HG03108 (cell line): ENCODE measurements around the gene PARP8.
"Not testable (repeated sequence)": the region's sequence is repeated elsewhere in the genome, so short reads cannot be mapped to it uniquely, and the experiment has no call there.

Source experiments
- ATAC-seq: cut with Tn5 transposase; IDR thresholded peaks from one replicate; pipeline ENCODE4 v1.9.1; 2021; ENCODE audit warnings: moderate library complexity; ENCODE audit not compliant: unreplicated experiment

The PARP8 gene

DNA sequence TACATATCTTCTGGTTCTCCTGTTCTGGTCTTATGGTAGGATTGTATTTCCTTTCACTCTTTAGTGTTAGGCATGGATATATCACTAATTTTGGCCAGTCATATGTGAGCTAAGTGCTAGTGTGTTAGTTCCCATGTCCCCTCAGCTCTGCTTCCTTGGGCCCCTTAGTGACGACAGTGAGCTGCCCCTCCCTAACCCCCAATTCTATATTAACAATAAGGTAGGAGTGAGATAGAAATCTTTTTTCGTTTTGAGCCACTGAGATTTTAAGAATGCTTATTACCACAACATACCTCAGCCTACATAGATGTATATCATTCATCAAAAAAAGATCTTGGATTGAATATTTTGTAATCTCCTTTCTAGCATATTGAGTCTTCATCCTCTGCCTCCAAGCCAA is 100.5 kb downstream of the PARP8 start:
- no peak for ATAC-seq

DNA sequence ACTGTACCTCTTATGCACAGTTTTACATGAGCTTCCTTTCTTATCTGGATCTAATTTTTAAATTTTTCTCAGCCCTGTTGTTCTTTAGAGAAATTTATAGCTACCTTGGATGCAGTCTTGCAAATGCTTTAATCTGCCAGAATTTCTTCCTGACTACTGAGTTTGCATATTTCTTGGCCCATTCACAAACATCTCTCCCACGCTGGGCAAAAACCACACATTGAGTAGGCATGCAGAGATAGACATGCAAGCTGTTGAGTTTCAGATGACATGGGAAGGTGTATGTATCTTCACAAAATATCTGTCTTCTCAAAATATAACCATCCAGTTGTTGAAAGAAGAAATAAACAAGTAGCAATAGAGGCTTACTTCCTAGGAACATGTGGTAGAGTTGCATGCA is 101.2 kb downstream of the PARP8 start:
- ATAC-seq: no peak

GRCh38 chr5:50768634-50769033 is 102.2 kb downstream of the PARP8 start:
- ATAC-seq: no peak

DNA sequence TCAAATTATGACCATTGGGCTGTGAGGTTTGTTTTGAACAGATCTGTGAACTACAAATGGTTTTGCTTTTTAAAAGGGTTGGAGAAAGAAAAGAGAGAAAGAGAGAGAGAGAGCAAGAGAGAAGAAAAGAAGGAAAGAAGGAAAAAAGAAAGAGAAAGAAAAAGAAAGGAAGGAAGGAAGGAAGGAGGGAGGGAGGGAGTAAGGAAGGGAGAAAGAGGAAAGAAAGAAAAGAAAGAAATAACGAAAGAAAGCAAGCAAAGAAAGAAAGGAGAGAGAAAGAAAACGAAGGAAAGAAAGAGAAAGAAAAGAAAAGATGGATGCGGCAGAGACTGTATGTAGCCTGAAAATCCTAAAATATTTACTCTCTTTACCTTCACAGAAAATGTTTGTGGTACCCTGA is 104.0 kb downstream of the PARP8 start:
- no peak for ATAC-seq

DNA sequence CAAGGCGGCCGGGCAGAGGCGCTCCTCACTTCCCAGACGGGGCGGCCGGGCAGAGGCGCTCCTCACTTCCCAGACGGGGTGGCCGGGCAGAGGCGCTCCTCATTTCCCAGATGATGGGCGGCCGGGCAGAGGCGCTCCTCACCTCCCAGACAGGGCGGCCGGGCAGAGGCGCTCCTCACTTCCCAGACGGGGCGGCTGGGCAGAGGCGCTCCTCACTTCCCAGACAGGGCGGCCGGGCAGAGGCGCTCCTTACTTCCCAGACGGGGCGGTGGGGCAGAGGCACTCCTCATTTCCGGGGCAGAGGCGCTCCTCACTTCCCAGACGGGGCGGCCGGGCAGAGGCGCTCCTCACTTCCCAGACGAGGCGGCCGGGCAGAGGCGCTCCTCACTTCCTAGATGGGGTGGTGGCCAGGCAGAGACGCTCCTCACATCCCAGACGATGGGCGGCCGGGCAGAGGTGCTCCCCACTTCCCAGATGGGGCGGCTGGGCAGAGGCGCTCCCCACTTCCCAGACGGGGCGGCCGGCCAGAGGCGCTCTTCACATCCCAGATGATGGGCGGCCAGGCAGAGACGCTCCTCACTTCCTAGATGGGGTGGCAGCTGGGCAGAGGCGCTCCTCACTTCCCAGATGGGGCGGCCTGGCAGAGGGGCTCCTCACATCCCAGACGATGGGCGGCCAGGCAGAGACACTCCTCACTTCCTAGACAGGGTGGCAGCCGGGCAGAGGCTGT is 108.2 kb downstream of the PARP8 start:
- ATAC-seq: not testable (repeated sequence)

DNA sequence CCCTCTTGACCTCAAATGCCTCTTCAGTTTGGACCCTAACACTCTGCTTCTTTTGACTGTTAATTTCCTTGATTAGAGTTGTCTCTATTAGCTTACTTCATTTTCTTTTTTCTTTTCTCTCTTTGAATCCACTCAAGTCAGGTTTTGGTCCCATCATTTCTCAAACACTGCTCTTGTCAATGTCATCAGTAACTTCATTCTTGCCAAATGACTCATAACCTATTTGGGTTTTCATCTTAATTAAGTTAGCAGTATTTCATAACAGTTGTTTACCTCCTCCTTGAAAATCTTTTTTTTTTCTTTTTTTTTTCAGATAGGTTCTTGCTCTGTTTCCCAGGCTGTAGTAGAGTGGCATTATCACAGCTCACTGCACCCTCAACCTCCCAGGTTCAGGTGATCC is 119.6 kb downstream of the PARP8 start:
- ATAC-seq: no peak

GRCh38 chr5:50791813-50792212 is 125.4 kb downstream of the PARP8 start:
- ATAC-seq: no peak

DNA sequence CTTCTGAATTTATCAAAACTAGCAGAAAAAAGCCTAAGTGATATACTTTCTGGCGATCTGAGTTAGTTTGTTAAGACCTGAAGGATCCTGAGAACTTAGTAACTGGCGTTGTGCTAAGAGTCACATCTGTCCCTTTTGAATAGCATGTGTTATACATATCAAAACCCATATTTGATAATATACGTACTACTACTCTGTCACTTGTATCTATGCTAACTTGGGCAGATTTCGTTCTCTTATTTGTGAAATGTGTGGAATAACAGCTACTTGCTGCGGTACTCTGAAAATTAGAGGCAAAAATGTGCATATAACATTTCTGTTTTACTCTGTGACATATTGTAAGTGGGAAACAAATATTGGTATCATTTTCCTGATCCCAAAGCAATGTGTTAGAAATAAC is 126.4 kb downstream of the PARP8 start:
- ATAC-seq: no peak

GRCh38 chr5:50794812-50795211 is 128.4 kb downstream of the PARP8 start:
- ATAC-seq: no peak

- no peak for ATAC-seq
Measured at GRCh38 chr5:50798002-50798401, 131.6 kb downstream of the PARP8 start.

- no peak for ATAC-seq
Measured at GRCh38 chr5:50799596-50799995, 133.2 kb downstream of the PARP8 start.

GRCh38 chr5:50800410-50800809 is 134.0 kb downstream of the PARP8 start:
- ATAC-seq: no peak

- ATAC-seq: no peak
Measured at GRCh38 chr5:50807661-50808060, 141.2 kb downstream of the PARP8 start.

GRCh38 chr5:50808406-50808805 is 142.0 kb downstream of the PARP8 start:
- ATAC-seq: no peak

- ATAC-seq: not testable (repeated sequence)
Measured at GRCh38 chr5:50811746-50812145, 145.3 kb downstream of the PARP8 start.

DNA sequence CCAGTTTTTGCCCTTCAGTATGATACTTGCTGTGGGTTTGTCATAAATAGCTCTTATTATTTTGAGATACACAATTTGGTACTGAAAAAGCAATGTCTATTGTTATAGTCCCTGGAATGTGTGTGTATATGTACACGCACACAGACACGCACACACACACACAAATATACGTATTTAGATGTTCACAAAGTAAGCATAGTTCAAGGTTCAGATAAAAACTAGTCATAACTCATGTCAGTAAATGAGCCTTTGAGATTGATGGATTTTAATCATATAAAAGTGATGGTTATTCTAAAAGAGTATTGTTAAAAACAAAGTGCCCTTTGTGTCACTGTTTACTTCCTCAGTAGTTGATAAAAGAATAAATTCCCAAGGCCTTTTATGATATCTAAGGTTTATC is 147.3 kb downstream of the PARP8 start:
- no peak for ATAC-seq

DNA sequence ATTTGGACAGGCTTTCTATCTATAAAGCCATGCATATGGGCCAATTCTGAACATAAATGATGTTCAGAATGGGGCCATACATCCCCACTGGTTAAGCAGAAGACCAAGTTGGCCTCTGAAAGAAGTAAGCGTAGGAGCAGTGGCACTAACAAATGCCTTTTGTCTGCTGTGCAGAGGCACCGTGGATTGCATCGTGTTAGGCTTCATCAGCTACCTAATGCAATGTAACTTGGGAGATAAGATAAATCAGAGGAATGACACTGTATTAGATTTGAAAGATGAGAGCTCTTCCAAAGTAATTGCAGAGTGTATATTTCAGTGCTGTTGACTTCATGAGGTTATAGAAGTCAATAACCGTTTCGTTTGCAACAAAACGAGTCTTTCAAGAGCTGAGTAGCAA is 148.1 kb downstream of the PARP8 start:
- no peak for ATAC-seq

GRCh38 chr5:50822046-50822445 is 155.6 kb downstream of the PARP8 start:
- ATAC-seq: no peak

DNA sequence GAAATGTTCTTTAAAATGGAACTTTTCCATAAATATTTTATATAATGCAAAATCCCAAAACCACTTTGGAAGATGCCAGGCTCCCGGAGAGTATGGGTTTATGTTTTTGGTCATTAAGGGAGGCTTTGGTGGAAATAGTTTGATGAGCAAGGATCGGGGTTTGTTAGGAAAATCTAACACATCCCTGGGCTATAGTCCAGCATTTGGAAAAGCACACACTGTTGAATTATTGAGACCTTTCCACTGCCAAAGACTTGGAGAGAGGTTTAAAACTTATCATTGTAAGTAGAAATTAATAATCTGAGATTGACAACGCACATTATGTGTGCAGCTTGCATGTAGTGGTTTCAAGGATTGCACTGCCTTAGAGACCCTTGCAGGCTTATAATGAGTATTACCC is 156.3 kb downstream of the PARP8 start:
- ATAC-seq: no peak

DNA sequence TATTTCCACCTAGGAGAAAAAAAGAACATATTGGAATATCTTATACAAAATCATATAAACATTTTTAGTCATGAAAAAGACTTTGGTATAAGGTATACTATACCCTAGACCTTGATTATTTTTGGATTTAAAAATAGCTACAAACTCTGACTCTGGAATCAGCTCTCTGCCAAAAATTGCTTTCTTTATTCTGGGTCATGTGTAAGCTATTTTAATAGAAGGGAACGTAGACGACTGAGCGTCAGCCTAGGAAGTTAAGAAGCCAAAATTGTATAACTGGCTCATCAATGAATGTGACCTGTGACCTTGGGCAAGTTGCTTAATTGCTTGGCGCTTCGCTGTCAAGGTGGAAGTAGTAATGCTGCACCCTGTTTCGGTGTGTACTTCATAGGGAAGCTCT is 157.1 kb downstream of the PARP8 start:
- no peak for ATAC-seq

GRCh38 chr5:50824109-50824508 is 157.7 kb downstream of the PARP8 start:
- ATAC-seq: no peak

GRCh38 chr5:50827516-50828247 is 161.2 kb downstream of the PARP8 start:
- no peak for ATAC-seq

DNA sequence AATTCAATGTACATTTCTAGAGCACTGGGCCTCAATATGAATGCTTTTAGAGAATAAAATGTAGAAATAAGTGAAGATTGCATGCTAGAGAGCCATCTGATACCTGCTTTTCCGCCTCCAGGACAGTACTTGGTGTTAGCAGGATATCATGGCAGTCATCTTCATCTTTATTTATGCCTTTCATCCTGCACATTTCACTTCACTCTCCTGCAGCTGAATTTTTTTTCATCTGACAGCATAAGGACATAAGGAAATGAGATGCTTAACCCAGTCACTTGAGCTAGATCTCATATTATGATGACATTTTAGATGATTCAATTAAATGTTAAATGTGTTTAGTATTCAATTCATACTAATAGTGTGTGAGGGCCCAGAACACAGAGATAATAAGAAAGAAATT is 162.6 kb downstream of the PARP8 start:
- no peak for ATAC-seq
